Psoas muscle (tissue), 8 donors: ENCODE data around the gene CLIC3. TPM values are rescaled to one million over a fixed set of nuclear protein-coding genes. Genes with fewer than 3 reads are reported as not detected.
A peak's percentile ranks its signal among the peaks of the same experiment; 100 is the strongest.

Experiments used
- ATAC-seq, 4 donors: fragments of 200-7000 bp; cut with Tn5 transposase; one replicate each; pipeline ENCODE4 v1.9.1; 2020; ENCODE audit warnings: moderate library complexity in 3 of 4, mild to moderate bottlenecking in 2 of 4
- DNase-seq, 2 donors: peaks; one replicate each; pipeline ENCODE4 v3.0.0-alpha.2; 2020
- H3K27ac ChIP-seq: fragments of 200-600 bp; one replicate; pipeline ENCODE4 v1.8.0; 2022
- H3K27me3 ChIP-seq, 3 donors: fragments of 200-600 bp in 1 of 3; one replicate each; pipeline versions ENCODE4 v1.6.1 to v1.8.0; 2013 to 2022; ENCODE audit warnings: low read length in 2 of 3, mild to moderate bottlenecking in 2 of 3, moderate library complexity in 1 of 3; ENCODE audit not compliant: insufficient read depth in 3 of 3
- H3K36me3 ChIP-seq, 2 donors: fragments of 200-600 bp in 1 of 2; one replicate each; pipeline versions ENCODE4 v1.6.1 to v1.8.0; 2013 to 2022; ENCODE audit warnings: low read depth in 1 of 2, mild to moderate bottlenecking in 1 of 2, moderate library complexity in 1 of 2; ENCODE audit not compliant: insufficient read depth in 1 of 2
- H3K4me1 ChIP-seq: fragments of 200-600 bp; one replicate; pipeline ENCODE4 v1.8.0; 2022
- H3K4me3 ChIP-seq: fragments of 200-600 bp; one replicate; pipeline ENCODE4 v1.8.0; 2022; ENCODE audit warnings: mild to moderate bottlenecking
- H3K9me3 ChIP-seq: fragments of 200-600 bp; one replicate; pipeline ENCODE4 v1.8.0; 2022
- WGBS, 3 donors: extraction: QIAGEN DNeasy Blood & Tissue Kit; methylation state at CpG; one replicate each; pipeline versions ENCODE4 v1.1.6 to v1.1.7; 2013; 5-methylcytosine and 5-hydroxymethylcytosine counted together
- intact Hi-C, 2 donors: fragments of 100-400 bp; cut with DNase I; formaldehyde crosslinking; loops; one replicate each; pipeline versions ENCODE4 v1.11.0 to v1.14.2; 2022
- polyA plus RNA-seq, 3 donors: library from polyadenylated mRNA; stranded (reverse); fragments of 200-250 nt; gene quantifications; one replicate each; pipeline ENCODE4 v1.2.3, GENCODE V29; 2013
- total RNA-seq, 4 donors: library from RNA; stranded (reverse); fragmentation: NEBNext Ultra II Directional in 2 of 4; extraction: Animal tissue kit (Norgen Biotek cat#: 25700) in 2 of 4; gene quantifications; one replicate each; pipeline versions ENCODE4 v1.2.1 to v1.2.4, GENCODE V29; 2021 to 2023
- TF ChIP-seq, protein P1 (sequence below): fragments of 200-600 bp; IDR thresholded peaks from one replicate; pipeline ENCODE4 v1.8.0; 2022; ENCODE audit warnings: antibody characterized with exemption
- donor health status: healthy with polysubstance abuse.
- donor health status: DM: no; HTN: no; CAD: no; lungs with moderate emphysema.
- donor health status: Bipolar disorder and iron deficiency.
- donor health status: healthy.
- donor health status: DM: yes; HTN: yes; CAD: no.
- donor health status: DM: no; HTN: no; CAD: no.
- donor health status: DM: no; HTN: no; CAD: no.
- donor health status: DM: yes; HTN: yes; CAD: no.

CLIC3 gene
- total and polyA plus RNA-seq, 7 donors = 0.38 to 0.94 (median 0.67) TPM; not detected in 1

GRCh38 chr9:137042751-137043727 lies 46.7 kb upstream of the CLIC3 start:
- peak overlapping the region; percentile 13 for H3K4me3 ChIP-seq
- peaks cover 0 to 42% (median 4%) of the 10 kb centered on the region in 3 donors for H3K27me3 ChIP-seq
- H3K4me1 ChIP-seq = peaks cover 14% of the 10 kb centered on the region
- H3K27ac ChIP-seq = no peak overlapping the region
- intact Hi-C loops = no loop called here
- no peaks in the 10 kb centered on the region for H3K9me3 ChIP-seq
- ATAC-seq (peak in 1 of 4 donors; percentile 25), DNase-seq (no peak)
- 70 to 77% (median 76%) methylated on average over 30 to 36 of the region's 36 CpGs for WGBS, 3 donors
- TF ChIP-seq, protein P1, sequence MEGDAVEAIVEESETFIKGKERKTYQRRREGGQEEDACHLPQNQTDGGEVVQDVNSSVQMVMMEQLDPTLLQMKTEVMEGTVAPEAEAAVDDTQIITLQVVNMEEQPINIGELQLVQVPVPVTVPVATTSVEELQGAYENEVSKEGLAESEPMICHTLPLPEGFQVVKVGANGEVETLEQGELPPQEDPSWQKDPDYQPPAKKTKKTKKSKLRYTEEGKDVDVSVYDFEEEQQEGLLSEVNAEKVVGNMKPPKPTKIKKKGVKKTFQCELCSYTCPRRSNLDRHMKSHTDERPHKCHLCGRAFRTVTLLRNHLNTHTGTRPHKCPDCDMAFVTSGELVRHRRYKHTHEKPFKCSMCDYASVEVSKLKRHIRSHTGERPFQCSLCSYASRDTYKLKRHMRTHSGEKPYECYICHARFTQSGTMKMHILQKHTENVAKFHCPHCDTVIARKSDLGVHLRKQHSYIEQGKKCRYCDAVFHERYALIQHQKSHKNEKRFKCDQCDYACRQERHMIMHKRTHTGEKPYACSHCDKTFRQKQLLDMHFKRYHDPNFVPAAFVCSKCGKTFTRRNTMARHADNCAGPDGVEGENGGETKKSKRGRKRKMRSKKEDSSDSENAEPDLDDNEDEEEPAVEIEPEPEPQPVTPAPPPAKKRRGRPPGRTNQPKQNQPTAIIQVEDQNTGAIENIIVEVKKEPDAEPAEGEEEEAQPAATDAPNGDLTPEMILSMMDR = no peak
- H3K36me3 ChIP-seq = peaks cover 0 to 12% of the 10 kb centered on the region in 2 donors

- Histone ChIP-seq H3K27ac (no peak overlapping the region), H3K27me3 (peaks cover 0 to 23% (median 0%) of the 10 kb centered on the region in 3 donors), H3K4me1 (peaks cover 10% of the 10 kb centered on the region), H3K36me3 (peaks cover 0 to 12% of the 10 kb centered on the region in 2 donors), H3K4me3 (no peak overlapping the region), H3K9me3 (no peaks in the 10 kb centered on the region)
- ATAC-seq (no peak), DNase-seq (no peak)
- WGBS, 3 donors = 63 to 69% (median 66%) methylated on average over 15 to 16 of the region's 16 CpGs
- intact Hi-C loops = no loop called here
- TF ChIP-seq, protein P1 = no peak
Observed at GRCh38 chr9:137041124-137041523, 44.8 kb upstream of the CLIC3 start.

- 85 to 88% (median 85%) methylated on average over 19 to 23 of the region's 23 CpGs for WGBS, 3 donors
- TF ChIP-seq, protein P1 = no peak
- Histone ChIP-seq H3K27ac (no peak overlapping the region), H3K36me3 (peaks cover 0 to 12% of the 10 kb centered on the region in 2 donors), H3K4me1 (peaks cover 8% of the 10 kb centered on the region), H3K4me3 (no peak overlapping the region), H3K9me3 (no peaks in the 10 kb centered on the region), H3K27me3 (peaks cover 0 to 20% (median 0%) of the 10 kb centered on the region in 3 donors)
- ATAC-seq (no peak), DNase-seq (no peak)
- intact Hi-C loops = no loop called here
Observed at GRCh38 chr9:137040568-137040967, 44.2 kb upstream of the CLIC3 start.

GRCh38 chr9:137039611-137040366 lies 43.4 kb upstream of the CLIC3 start:
- Histone ChIP-seq H3K4me3 (no peak overlapping the region), H3K9me3 (no peaks in the 10 kb centered on the region), H3K36me3 (peaks cover 0 to 12% of the 10 kb centered on the region in 2 donors), H3K4me1 (peaks cover 5% of the 10 kb centered on the region), H3K27me3 (peaks cover 0 to 16% (median 0%) of the 10 kb centered on the region in 3 donors), H3K27ac (no peak overlapping the region)
- ATAC-seq (no peak), DNase-seq (no peak)
- intact Hi-C loops = no loop called here
- WGBS, 3 donors = 90 to 91% (median 90%) methylated on average over 28 to 32 of the region's 32 CpGs
- TF ChIP-seq, protein P1 = no peak
